HG03460 (cell line): ENCODE data around the gene C3orf38.
"Not testable (repeated sequence)": the region's sequence is repeated elsewhere in the genome, so short reads cannot be mapped to it uniquely, and the experiment has no call there.

Experiments
- ATAC-seq: cut with Tn5 transposase; IDR thresholded peaks from one replicate; pipeline ENCODE4 v1.9.1; 2021; ENCODE audit not compliant: unreplicated experiment

Gene C3orf38

GRCh38 chr3:88152841-88153240 is 3.1 kb downstream of the C3orf38 start:
- ATAC-seq, result no peak

- no peak for ATAC-seq
Observed at GRCh38 chr3:88166419-88166971, 16.7 kb downstream of the C3orf38 start.

DNA sequence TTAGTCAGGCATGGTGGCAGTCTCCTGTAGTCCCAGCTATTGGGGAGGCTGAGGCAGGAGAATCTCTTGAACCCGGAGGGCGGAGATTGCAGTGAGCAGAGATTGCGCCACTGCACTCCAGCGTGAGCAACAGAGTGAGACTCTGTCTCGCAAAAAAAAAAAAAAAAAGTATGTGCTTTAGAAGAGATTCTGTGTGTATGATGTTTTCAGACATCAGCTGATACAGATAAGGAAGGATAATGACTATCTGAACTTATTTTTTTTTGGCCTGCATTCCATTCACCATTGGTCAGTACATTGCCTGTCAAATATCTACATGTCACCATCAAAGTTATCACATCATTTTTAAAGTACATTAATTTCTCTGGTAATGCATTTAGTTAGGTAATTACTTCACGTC is 17.4 kb downstream of the C3orf38 start:
- no peak for ATAC-seq

- ATAC-seq, result no peak
Observed at GRCh38 chr3:88167704-88168103, 17.9 kb downstream of the C3orf38 start.

DNA sequence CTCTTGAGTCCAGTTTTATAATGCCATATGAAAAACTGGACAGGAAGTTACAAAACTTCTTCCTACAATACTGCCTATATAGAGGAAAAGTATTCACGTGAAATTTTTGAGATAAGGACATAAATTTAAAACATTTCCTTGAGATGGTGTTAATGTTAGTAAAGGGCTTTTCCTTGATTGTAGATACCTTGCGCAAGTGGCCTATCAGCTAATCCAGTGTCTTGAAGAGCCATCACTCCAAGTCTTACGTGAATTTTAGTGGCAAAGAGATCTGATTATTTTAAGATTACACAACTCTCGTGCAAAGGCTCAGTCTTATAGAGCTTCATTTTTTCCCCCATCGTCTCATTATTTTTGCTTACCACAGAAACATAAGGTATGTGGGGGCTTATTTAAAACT is 18.4 kb downstream of the C3orf38 start:
- no peak for ATAC-seq

GRCh38 chr3:88180398-88180999 is 30.7 kb downstream of the C3orf38 start:
- no peak for ATAC-seq

GRCh38 chr3:88182165-88182918 is 32.6 kb downstream of the C3orf38 start:
- not testable (repeated sequence) for ATAC-seq

DNA sequence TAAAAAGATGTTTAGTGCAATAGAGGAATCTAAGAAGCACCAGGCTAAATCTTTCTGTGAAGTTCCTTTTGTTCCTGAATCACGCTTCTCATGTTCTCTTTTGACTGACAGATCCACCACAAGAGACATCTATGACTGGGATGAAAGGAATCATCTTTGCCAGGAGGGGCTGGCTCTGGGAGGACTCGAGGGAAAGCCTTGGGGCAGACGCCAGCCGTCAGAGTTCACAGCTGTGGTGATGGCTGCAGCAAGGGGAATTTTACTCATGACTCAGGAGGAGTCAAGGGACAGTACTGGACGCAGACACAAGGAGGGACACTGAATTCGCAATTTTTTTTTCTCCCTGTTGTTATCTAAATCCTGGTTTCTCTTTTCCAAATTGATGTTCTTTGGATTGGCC is 38.7 kb downstream of the C3orf38 start:
- ATAC-seq, result no peak

GRCh38 chr3:88189361-88189810 is 39.6 kb downstream of the C3orf38 start:
- ATAC-seq, result peak; percentile 85

- ATAC-seq, result no peak
Observed at GRCh38 chr3:88191872-88192409, 42.2 kb downstream of the C3orf38 start.

DNA sequence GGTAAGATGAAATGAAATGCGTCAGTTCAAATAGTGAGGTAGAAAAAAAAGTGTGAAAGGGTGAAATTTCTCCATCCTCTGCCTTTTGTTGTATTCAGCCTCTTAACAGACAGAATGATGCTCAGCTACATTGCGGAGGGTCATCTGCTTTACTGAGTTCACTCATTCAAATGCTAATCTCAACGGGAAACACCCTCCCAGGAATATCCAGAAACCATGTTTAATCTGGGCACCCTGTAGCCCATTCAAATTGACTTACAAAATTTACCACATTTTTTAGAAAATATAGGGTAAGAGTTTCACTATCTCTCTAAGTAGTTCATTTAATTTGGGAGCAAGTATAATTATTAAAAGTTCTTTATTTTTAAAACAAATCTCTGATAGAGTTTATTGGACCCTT is 42.9 kb downstream of the C3orf38 start:
- no peak for ATAC-seq

DNA sequence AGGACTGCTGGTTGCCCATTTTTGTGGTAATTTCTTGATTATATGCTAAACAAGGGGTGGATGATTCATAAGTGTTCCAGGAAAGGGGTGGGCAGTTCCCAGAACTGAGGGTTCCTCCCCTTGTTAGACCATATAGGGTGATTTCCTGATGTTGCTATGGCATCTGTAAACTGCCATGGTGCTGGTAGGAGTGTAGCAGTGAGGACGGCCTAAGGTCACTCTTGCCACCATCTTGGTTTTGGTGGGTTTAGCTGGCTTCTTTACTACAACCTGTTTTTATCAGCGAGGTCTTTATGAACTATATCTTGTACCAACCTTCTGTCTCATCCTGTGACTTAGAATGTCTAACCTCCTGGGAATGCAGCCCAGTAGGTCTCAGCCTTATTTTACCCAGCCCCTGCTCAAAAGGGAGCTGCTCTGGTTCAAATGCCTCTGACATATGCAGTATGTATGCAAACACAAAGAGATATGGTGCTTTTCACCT is 46.2 kb downstream of the C3orf38 start:
- no peak for ATAC-seq

GRCh38 chr3:88198121-88198520 is 48.4 kb downstream of the C3orf38 start:
- no peak for ATAC-seq

GRCh38 chr3:88203642-88204055 is 53.9 kb downstream of the C3orf38 start:
- peak; percentile 94 for ATAC-seq
